ENCODE data around the gene MRPL45. TPM values are rescaled to one million over a fixed set of nuclear protein-coding genes. Genes with fewer than 3 reads are reported as not detected.

Gene MRPL45
- total RNA-seq, 1 experiment from 2014 or later, result 40.4 TPM

- no peaks in the 10 kb centered on the region for H3K9me3 ChIP-seq (replicated peaks)
- no peak overlapping the region for H3K4me3 ChIP-seq
- no peaks in the 10 kb centered on the region for H3K4me1 ChIP-seq (replicated peaks)
- H3K36me3 ChIP-seq, result peaks cover 31% of the 10 kb centered on the region
- DNase-seq (ENCODE audit: low read depth in 1 of 2, low spot score in 2 of 2), result no peak
- no peak overlapping the region for H3K27ac ChIP-seq
- no peaks in the 10 kb centered on the region for H3K27me3 ChIP-seq (replicated peaks)
Observed at GRCh38 chr17:38361694-38362465, 64.9 kb downstream of the MRPL45 start.

GRCh38 chr17:38363016-38363415 lies 66.0 kb downstream of the MRPL45 start:
- Histone ChIP-seq H3K27ac (no peak overlapping the region), H3K9me3 (replicated peaks) (no peaks in the 10 kb centered on the region), H3K4me3 (no peak overlapping the region), H3K36me3 (peaks cover 37% of the 10 kb centered on the region), H3K27me3 (replicated peaks) (no peaks in the 10 kb centered on the region), H3K4me1 (replicated peaks) (no peaks in the 10 kb centered on the region)
- no peak for DNase-seq (ENCODE audit: low read depth in 1 of 2, low spot score in 2 of 2)

GRCh38 chr17:38364741-38365140 lies 67.8 kb downstream of the MRPL45 start:
- Histone ChIP-seq H3K9me3 (replicated peaks) (no peaks in the 10 kb centered on the region), H3K36me3 (peaks cover 47% of the 10 kb centered on the region), H3K4me1 (replicated peaks) (no peaks in the 10 kb centered on the region), H3K27me3 (replicated peaks) (no peaks in the 10 kb centered on the region), H3K4me3 (no peak overlapping the region), H3K27ac (no peak overlapping the region)
- no peak for DNase-seq (ENCODE audit: low read depth in 1 of 2, low spot score in 2 of 2)

- Histone ChIP-seq H3K9me3 (replicated peaks) (no peaks in the 10 kb centered on the region), H3K27ac (no peak overlapping the region), H3K36me3 (peaks cover 51% of the 10 kb centered on the region), H3K4me3 (no peak overlapping the region), H3K4me1 (replicated peaks) (no peaks in the 10 kb centered on the region), H3K27me3 (replicated peaks) (no peaks in the 10 kb centered on the region)
- DNase-seq (ENCODE audit: low read depth in 1 of 2, low spot score in 2 of 2), result no peak
Observed at GRCh38 chr17:38369124-38369886, 72.3 kb downstream of the MRPL45 start.

Other genes starting within 250 kb of the MRPL45 start
- gene TBC1D3C, start 228.5 kb upstream of the MRPL45 start, total RNA-seq (2014; rRNA removed; shearing (Covaris generic)), result 0.13 TPM in 1 of 2 replicates, not detected in the other
- 0.13 TPM in 1 of 2 replicates, not detected in the other for gene TBC1D3E, start 169.2 kb upstream of the MRPL45 start, total RNA-seq (2014; rRNA removed; shearing (Covaris generic))
- not detected in 2 replicates for gene TBC1D3, start 104.6 kb upstream of the MRPL45 start, total RNA-seq (2014; rRNA removed; shearing (Covaris generic))
- 0.05 TPM in 1 of 2 replicates, not detected in the other for gene GPR179, start 46.8 kb downstream of the MRPL45 start, total RNA-seq (2014; rRNA removed; shearing (Covaris generic))
- 10.8 and 14.2 TPM in 2 replicates for gene SOCS7, start 54.7 kb downstream of the MRPL45 start, total RNA-seq (2014; rRNA removed; shearing (Covaris generic))
- 24.9 and 56.4 TPM in 2 replicates for gene ARHGAP23, start 131.3 kb downstream of the MRPL45 start, total RNA-seq (2014; rRNA removed; shearing (Covaris generic))